HG03025 (cell line): Measurements from ENCODE around the gene CALU.

Source experiments
- ATAC-seq: cut with Tn5 transposase; IDR thresholded peaks from one replicate; pipeline ENCODE4 v1.9.1; 2021; ENCODE audit warnings: mild to moderate bottlenecking, moderate library complexity; ENCODE audit not compliant: unreplicated experiment, low FRiP score

CALU gene

GRCh38 chr7:128744366-128744905, 5.3 kb downstream of the CALU start:
- ATAC-seq, result no peak

- no peak for ATAC-seq
These were observed 6.5 kb downstream of the CALU start for GRCh38 chr7:128745706-128746105.

- no peak for ATAC-seq
These were observed 8.3 kb downstream of the CALU start for GRCh38 chr7:128747327-128748079.

GRCh38 chr7:128752251-128752650, 13.1 kb downstream of the CALU start:
- no peak for ATAC-seq

- ATAC-seq, result no peak
These were observed 16.1 kb downstream of the CALU start for GRCh38 chr7:128755075-128755818.

GRCh38 chr7:128755819-128756476, 16.8 kb downstream of the CALU start:
- ATAC-seq, result no peak

- ATAC-seq, result no peak
These were observed 18.0 kb downstream of the CALU start for GRCh38 chr7:128757203-128757602.

GRCh38 chr7:128758553-128758952, 19.4 kb downstream of the CALU start:
- no peak for ATAC-seq

- ATAC-seq, result no peak
These were observed 20.1 kb downstream of the CALU start for GRCh38 chr7:128759242-128759641.

- ATAC-seq, result no peak
These were observed 24.4 kb downstream of the CALU start for GRCh38 chr7:128763541-128763940.

GRCh38 chr7:128767475-128768110, 28.4 kb downstream of the CALU start:
- no peak for ATAC-seq

- ATAC-seq, result no peak
These were observed 31.1 kb downstream of the CALU start for GRCh38 chr7:128770233-128770632.

- no peak for ATAC-seq
These were observed 34.4 kb downstream of the CALU start for GRCh38 chr7:128773604-128774003.

- no peak for ATAC-seq
These were observed 35.0 kb downstream of the CALU start for GRCh38 chr7:128774029-128774689.

GRCh38 chr7:128774921-128775320, 35.8 kb downstream of the CALU start:
- no peak for ATAC-seq

- no peak for ATAC-seq
These were observed 36.8 kb downstream of the CALU start, which contains the start of gene OPN1SW for GRCh38 chr7:128775744-128776474. Gene OPN1SW (minus strand): TSS chr7:128775794. CDS start chr7:128775781, 13 bp downstream.

GRCh38 chr7:128777156-128778123, 38.3 kb downstream of the CALU start:
- no peak for ATAC-seq

GRCh38 chr7:128778946-128779345, 39.8 kb downstream of the CALU start:
- no peak for ATAC-seq
